Esophagus squamous epithelium (tissue), 5 donors: Measurements from ENCODE around the gene TERB2. TPM values are rescaled to one million over a fixed set of nuclear protein-coding genes. Genes with fewer than 3 reads are reported as not detected.
"Not testable (repeated sequence)": the region's sequence is repeated elsewhere in the genome, so short reads cannot be mapped to it uniquely, and the experiment has no call there.

Source experiments
- DNase-seq: peaks from one replicate; lab custom pipeline; 2025; lab: John Stamatoyannopoulos, UW
- H3K27ac ChIP-seq, 4 donors: fragments of 200-600 bp; sonication (generic); one replicate each; pipeline ENCODE4 v1.5.1; 2016 to 2019; ENCODE audit warnings: mild to moderate bottlenecking in 1 of 4
- H3K27me3 ChIP-seq, 4 donors: fragments of 200-600 bp; sonication (generic); 1 replicate in 3 of 4; 2 replicates in 1 of 4; pipeline versions ENCODE4 v1.5.1 to v1.6.0; 2017 to 2021; ENCODE audit warnings: antibody characterized with exemption in 1 of 4
- H3K36me3 ChIP-seq, 3 donors: fragments of 200-600 bp; sonication (generic); one replicate each; pipeline ENCODE4 v1.5.1; 2016 to 2019
- H3K4me1 ChIP-seq, 3 donors: fragments of 200-600 bp; sonication (generic); one replicate each; pipeline ENCODE4 v1.5.1; 2017 to 2019
- H3K4me3 ChIP-seq, 4 donors: fragments of 200-600 bp; sonication (generic); 1 replicate in 3 of 4; 2 replicates in 1 of 4; pipeline ENCODE4 v1.5.1; 2016 to 2019; ENCODE audit warnings: mild to moderate bottlenecking in 2 of 4, moderate library complexity in 1 of 4
- H3K9me3 ChIP-seq, 3 donors: fragments of 200-600 bp; sonication (generic); one replicate each; pipeline ENCODE4 v1.5.1; 2016 to 2019
- POLR2A ChIP-seq, 4 donors: fragments of 450-650 bp; IDR thresholded peaks; one replicate each; pipeline ENCODE4 v1.6.1; 2017; ENCODE audit warnings: antibody characterized with exemption in 4 of 4, mild to moderate bottlenecking in 4 of 4, moderate library complexity in 3 of 4
- WGBS, 2 donors: methylation state at CpG; one replicate each; pipeline ENCODE4 v1.1.5; 2018; 5-methylcytosine and 5-hydroxymethylcytosine counted together
- intact Hi-C: fragments of 100-400 bp; cut with DNase I; formaldehyde crosslinking; loops from one replicate; pipeline ENCODE4 v1.15.0; 2022
- total RNA-seq, 4 donors: library from RNA; depleted of rRNA; stranded (reverse); fragments of >200 nt; gene quantifications; one replicate each; pipeline ENCODE4 v1.1.0, GENCODE V29; 2016
- TF ChIP-seq, protein P1 (sequence below), 6 experiments: fragments of 450-650 bp in 4 of 6; fragments of 200-600 bp in 2 of 6; sonication (generic) in 2 of 6; IDR thresholded peaks; one replicate each; pipeline ENCODE4 v1.5.1; 2016 to 2019; ENCODE audit warnings: antibody characterized with exemption in 6 of 6, mild to moderate bottlenecking in 4 of 6, moderate library complexity in 4 of 6
- donor health status: DM: yes; HTN: yes; CAD: no.

Gene TERB2
- total RNA-seq, 4 donors from 2014 or later = not detected

DNA sequence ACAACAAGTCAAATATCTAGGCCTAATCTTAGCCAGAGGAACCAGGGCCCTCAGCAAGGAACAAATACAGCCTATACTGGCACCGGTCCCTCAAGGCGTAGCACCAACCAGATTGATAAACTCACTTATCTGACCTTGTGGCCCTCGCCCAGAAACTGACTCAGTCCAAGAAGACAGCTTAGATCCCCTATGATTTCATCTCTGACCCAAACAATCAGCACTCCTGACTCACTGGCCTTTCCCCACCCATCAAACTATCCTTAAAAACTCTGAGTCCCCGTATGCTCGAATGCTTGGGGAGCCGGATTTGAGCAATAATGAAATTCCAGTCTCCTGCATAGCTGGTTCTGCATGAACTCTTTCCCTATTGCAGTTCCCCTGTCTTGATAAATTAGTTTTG, 64.9 kb downstream of the TERB2 start:
- H3K4me1 ChIP-seq = peaks cover 10 to 42% (median 13%) of the 10 kb centered on the region in 3 donors
- H3K27ac ChIP-seq = peak overlapping the region in 3 of 4 donors; percentile 1 to 82 (median 49)
- H3K4me3 ChIP-seq = no peak overlapping the region
- TF ChIP-seq, protein P1, sequence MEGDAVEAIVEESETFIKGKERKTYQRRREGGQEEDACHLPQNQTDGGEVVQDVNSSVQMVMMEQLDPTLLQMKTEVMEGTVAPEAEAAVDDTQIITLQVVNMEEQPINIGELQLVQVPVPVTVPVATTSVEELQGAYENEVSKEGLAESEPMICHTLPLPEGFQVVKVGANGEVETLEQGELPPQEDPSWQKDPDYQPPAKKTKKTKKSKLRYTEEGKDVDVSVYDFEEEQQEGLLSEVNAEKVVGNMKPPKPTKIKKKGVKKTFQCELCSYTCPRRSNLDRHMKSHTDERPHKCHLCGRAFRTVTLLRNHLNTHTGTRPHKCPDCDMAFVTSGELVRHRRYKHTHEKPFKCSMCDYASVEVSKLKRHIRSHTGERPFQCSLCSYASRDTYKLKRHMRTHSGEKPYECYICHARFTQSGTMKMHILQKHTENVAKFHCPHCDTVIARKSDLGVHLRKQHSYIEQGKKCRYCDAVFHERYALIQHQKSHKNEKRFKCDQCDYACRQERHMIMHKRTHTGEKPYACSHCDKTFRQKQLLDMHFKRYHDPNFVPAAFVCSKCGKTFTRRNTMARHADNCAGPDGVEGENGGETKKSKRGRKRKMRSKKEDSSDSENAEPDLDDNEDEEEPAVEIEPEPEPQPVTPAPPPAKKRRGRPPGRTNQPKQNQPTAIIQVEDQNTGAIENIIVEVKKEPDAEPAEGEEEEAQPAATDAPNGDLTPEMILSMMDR (IDR thresholded peaks at IDR 0.05) = no peak
- TF ChIP-seq POLR2A (IDR thresholded peaks at IDR 0.05) = no peak
- H3K9me3 ChIP-seq = no peaks in the 10 kb centered on the region
- intact Hi-C loops = no loop called here
- no peaks in the 10 kb centered on the region for H3K36me3 ChIP-seq
- H3K27me3 ChIP-seq = peaks cover 0 to 28% (median 0%) of the 10 kb centered on the region in 4 donors
- WGBS, 2 donors = 53 to 55% methylated on average over 6 of the region's 6 CpGs
- DNase-seq = no peak

DNA sequence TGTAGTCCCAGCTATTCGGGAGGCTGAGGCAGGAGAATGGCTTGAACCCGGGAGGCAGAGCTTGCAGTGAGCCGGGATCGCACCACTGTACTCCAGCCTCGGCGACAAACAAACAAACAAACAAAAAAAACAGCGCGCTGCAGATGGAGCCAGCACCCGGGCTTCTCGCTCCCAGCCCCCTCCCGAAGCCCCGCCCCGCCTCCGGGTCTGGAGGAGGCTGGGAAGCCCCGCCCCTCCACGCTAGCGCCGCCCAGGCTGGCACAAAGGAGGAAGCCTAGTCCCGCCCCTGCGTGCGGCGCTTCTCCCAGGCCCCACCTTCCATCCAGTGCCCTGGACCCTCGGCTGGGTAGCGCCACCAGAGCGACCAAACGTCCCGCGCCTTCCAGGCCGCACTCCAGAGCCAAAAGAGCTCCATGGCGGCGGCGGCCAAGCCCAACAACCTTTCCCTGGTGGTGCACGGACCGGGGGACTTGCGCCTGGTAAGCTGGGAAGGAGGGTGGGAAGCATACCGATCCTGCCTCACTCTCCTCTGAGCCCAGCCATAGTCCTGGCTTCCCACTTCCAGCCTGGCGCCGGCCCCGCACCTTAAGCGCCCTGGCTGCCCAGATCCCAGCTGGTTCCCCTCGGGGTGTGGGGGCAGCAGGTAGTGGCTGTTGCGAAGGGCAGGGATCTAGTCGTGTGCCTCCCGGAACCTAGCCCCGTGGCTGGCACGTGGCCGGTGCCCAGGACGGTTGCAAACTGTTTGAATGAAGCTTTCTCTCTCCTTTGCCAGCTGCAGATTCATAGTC, 66.6 kb downstream of the TERB2 start, which contains the start of gene SORD:
Gene SORD (plus strand): TSS at position 325 of the 788 bp plus-strand sequence. CDS start 89 bp downstream, at position 414.
- Histone ChIP-seq H3K27ac (peak within 1 kb of the TSS; percentile 73 to 82 (median 78)), H3K36me3 (peaks cover 0 to 10% (median 0%) of the 10 kb centered on the region in 3 donors), H3K4me3 (peak within 1 kb of the TSS; percentile 70 to 87 (median 74)), H3K4me1 (peaks cover 10 to 42% (median 13%) of the 10 kb centered on the region in 3 donors), H3K27me3 (peaks cover 0 to 27% (median 0%) of the 10 kb centered on the region in 4 donors), H3K9me3 (no peaks in the 10 kb centered on the region)
- peak in 1 of 4 donors; percentile 39 for TF ChIP-seq POLR2A (IDR thresholded peaks at IDR 0.05)
- TF ChIP-seq, protein P1 (IDR thresholded peaks at IDR 0.05) = peak in 1 of 6 experiments; percentile 6
- DNase-seq = peak; percentile 39
- intact Hi-C loops = no loop called here
- 1 to 9% methylated on average over 4 to 15 of the region's 48 CpGs for WGBS, 2 donors

DNA sequence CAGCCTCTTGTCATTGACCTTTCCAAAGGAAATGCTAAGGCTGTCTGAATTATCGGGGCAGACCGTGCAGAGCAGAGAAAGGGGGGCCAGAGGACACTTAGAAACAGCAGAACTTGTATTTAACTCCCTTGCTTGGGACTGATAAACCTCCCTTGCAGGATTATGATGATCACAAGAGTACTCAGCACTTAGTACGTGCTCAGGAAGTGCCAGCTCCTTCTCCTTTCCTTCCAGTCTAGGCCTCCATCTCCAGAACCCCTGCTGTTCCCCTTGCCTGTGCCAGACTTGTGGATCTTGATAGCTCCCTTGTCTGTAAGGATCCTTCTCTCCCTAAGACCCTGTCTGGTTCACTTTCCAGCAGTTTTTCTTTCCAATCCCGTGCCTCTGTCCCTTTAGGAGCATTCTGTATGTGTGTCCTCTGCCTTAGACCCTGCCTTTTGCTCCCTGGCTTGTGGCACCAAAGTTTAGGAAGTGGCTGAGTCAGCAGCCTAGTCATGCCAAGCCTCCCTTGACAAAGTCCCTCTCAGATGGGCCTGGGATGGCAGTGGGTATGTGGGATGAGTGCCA, 67.3 kb downstream of the TERB2 start:
- Histone ChIP-seq H3K27ac (peak overlapping the region; percentile 73 to 82 (median 78)), H3K27me3 (peaks cover 0 to 21% (median 0%) of the 10 kb centered on the region in 4 donors), H3K4me3 (peak overlapping the region; percentile 70 to 87 (median 74)), H3K36me3 (peaks cover 0 to 10% (median 0%) of the 10 kb centered on the region in 3 donors), H3K4me1 (peaks cover 10 to 42% (median 13%) of the 10 kb centered on the region in 3 donors), H3K9me3 (no peaks in the 10 kb centered on the region)
- intact Hi-C loops = no loop called here
- WGBS, 2 donors = 5 to 24% methylated on average over 2 to 4 of the region's 4 CpGs
- DNase-seq = no peak
- TF ChIP-seq POLR2A (IDR thresholded peaks at IDR 0.05) = no peak
- TF ChIP-seq, protein P1 (IDR thresholded peaks at IDR 0.05) = no peak

DNA sequence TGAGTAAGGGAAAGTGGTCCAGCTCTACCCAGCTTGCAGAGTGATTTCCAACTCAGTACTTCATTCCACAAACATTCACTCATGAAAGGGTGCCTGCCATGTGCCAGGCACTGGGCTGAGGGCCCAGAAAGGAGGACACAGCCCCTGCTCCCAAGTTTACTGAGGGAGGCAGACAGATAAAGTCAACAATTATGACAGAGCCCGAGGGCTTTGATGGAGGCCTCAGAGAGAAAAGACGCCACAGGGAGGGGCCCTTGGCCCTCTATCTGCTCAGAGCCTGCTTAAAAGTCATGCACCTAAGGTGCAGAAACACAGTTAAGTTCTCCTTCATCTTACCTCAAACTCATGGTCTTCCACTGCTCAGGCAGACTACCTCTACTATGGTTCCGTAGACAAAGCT, 68.2 kb downstream of the TERB2 start:
- H3K4me3 ChIP-seq, DNase-seq, intact Hi-C loops, H3K27ac ChIP-seq, H3K9me3 ChIP-seq: not testable (repeated sequence)
- peaks cover 10 to 42% (median 13%) of the 10 kb centered on the region in 3 donors for H3K4me1 ChIP-seq
- 66 to 74% methylated on average over 3 of the region's 3 CpGs for WGBS, 2 donors
- peaks cover 0 to 13% (median 0%) of the 10 kb centered on the region in 4 donors for H3K27me3 ChIP-seq
- peaks cover 0 to 18% (median 0%) of the 10 kb centered on the region in 3 donors for H3K36me3 ChIP-seq

DNA sequence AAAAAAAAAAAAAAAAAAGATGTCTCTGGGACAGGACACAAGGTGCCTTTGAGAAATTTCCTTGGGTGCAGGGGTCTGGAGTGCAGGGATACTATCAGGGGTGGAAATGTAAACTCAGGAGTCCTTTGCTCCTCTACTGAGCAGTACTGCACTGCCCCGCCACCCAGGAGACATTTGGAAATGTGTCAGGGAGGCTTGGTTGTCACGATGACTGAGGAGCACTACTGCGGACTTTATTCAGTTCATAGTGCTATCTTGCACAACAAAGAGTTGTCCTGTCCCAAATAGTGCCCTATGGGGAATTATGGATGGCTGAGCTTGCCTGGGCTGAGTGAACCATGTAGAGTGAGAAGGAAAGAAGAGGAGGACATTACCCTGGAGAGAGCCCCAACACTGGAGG, 69.1 kb downstream of the TERB2 start:
- peaks cover 0 to 21% (median 0%) of the 10 kb centered on the region in 3 donors for H3K36me3 ChIP-seq
- H3K27me3 ChIP-seq, intact Hi-C loops, H3K27ac ChIP-seq, H3K4me3 ChIP-seq, DNase-seq, H3K9me3 ChIP-seq: not testable (repeated sequence)
- WGBS, 2 donors = 69 to 100% methylated on average over 2 to 3 of the region's 3 CpGs
- H3K4me1 ChIP-seq = peaks cover 10 to 38% (median 13%) of the 10 kb centered on the region in 3 donors
